ENCODE results near the gene SPTLC1.

SPTLC1 gene

DNA sequence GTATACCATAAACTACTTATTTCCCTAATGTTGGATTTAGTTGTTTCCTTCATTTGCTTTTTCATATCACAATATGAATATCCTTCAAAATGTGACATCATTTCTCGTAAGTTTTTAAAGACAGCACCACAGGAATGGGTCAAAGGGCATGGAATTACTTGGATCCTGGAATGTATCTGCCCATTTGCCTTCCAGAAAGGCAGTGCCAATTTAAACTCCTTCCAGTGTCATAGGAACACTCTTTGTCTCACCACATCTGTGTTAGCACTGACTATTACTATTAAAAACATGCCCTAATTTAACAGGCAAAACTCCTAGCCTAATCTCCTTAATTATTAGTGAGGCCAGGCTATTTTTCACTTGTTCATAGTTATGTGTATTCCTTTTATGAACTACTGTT is 58.0 kb downstream of the SPTLC1 start:
- Histone ChIP-seq H3K27me3 (ENCODE audit: control insufficient read depth in 2 of 2, insufficient read depth in 2 of 2, low read length in 2 of 2) (no peaks in the 10 kb centered on the region), H3K4me1 (ENCODE audit: control insufficient read depth in 2 of 2, insufficient read depth in 2 of 2, low read length in 2 of 2) (peaks cover 0 to 4% of the 10 kb centered on the region in 2 donors), H3K9me3 (ENCODE audit: control insufficient read depth in 2 of 2, low read length in 2 of 2) (peaks cover 2 to 6% of the 10 kb centered on the region in 2 donors), H3K27ac (ENCODE audit: low read depth in 2 of 2, low read length in 2 of 2) (no peak overlapping the region), H3K9ac (ENCODE audit: low read depth in 1 of 2, low read length in 2 of 2) (no peak overlapping the region), H3K36me3 (ENCODE audit: control insufficient read depth in 2 of 2, insufficient read depth in 2 of 2, low read length in 2 of 2) (peaks cover 24 to 30% of the 10 kb centered on the region in 2 donors), H3K4me3 (ENCODE audit: low read length in 2 of 2) (no peak overlapping the region)

- no peaks in the 10 kb centered on the region for H3K9me3 ChIP-seq (ENCODE audit: control insufficient read depth in 2 of 2, low read length in 2 of 2)
- H3K4me3 ChIP-seq (ENCODE audit: low read length in 2 of 2) = no peak overlapping the region
- no peak overlapping the region for H3K27ac ChIP-seq (ENCODE audit: low read depth in 2 of 2, low read length in 2 of 2)
- no peaks in the 10 kb centered on the region for H3K27me3 ChIP-seq (ENCODE audit: control insufficient read depth in 2 of 2, insufficient read depth in 2 of 2, low read length in 2 of 2)
- peaks cover 0 to 4% of the 10 kb centered on the region in 2 donors for H3K4me1 ChIP-seq (ENCODE audit: control insufficient read depth in 2 of 2, insufficient read depth in 2 of 2, low read length in 2 of 2)
- H3K9ac ChIP-seq (ENCODE audit: low read depth in 1 of 2, low read length in 2 of 2) = no peak overlapping the region
- H3K36me3 ChIP-seq (ENCODE audit: control insufficient read depth in 2 of 2, insufficient read depth in 2 of 2, low read length in 2 of 2) = peaks cover 24 to 25% of the 10 kb centered on the region in 2 donors
These were observed 59.6 kb downstream of the SPTLC1 start for GRCh38 chr9:92055624-92056023.

DNA sequence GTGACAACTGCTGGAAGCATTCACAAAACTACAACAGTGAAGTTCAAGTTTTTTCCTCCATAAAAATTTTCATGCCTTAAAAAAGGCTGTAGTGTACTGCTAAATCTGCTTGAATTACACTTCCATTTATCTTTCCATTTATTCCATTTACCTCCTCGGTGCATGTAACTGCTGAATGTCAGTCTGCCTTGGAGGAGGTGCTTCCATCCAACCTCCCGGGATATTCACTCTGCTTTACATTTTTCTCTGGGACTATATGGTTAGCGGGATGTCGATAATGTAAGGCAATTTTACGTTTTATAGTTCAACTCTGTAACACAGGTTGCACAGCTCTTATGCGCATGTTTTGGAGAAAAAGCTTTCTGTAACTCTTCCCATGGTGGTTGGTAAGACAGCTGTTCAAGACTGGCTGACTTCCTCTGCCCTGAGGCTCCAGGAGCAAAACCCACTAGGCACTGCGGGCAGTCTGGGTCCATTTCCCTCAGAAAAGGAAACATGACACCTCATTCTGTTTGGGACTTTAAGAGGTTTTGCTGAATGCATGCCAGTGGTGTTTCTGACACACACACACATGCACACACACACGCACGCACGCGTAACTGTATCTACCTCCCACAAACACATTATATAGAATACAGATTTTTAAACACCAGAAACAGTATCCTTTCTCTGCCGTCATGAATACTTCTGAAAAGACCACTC is 66.1 kb downstream of the SPTLC1 start:
- Histone ChIP-seq H3K9ac (ENCODE audit: low read depth in 1 of 2, low read length in 2 of 2) (no peak overlapping the region), H3K27ac (ENCODE audit: low read depth in 2 of 2, low read length in 2 of 2) (no peak overlapping the region), H3K4me3 (ENCODE audit: low read length in 2 of 2) (no peak overlapping the region), H3K27me3 (ENCODE audit: control insufficient read depth in 2 of 2, insufficient read depth in 2 of 2, low read length in 2 of 2) (no peaks in the 10 kb centered on the region), H3K4me1 (ENCODE audit: control insufficient read depth in 2 of 2, insufficient read depth in 2 of 2, low read length in 2 of 2) (no peaks in the 10 kb centered on the region), H3K9me3 (ENCODE audit: control insufficient read depth in 2 of 2, low read length in 2 of 2) (no peaks in the 10 kb centered on the region), H3K36me3 (ENCODE audit: control insufficient read depth in 2 of 2, insufficient read depth in 2 of 2, low read length in 2 of 2) (peaks cover 37 to 54% of the 10 kb centered on the region in 2 donors)

DNA sequence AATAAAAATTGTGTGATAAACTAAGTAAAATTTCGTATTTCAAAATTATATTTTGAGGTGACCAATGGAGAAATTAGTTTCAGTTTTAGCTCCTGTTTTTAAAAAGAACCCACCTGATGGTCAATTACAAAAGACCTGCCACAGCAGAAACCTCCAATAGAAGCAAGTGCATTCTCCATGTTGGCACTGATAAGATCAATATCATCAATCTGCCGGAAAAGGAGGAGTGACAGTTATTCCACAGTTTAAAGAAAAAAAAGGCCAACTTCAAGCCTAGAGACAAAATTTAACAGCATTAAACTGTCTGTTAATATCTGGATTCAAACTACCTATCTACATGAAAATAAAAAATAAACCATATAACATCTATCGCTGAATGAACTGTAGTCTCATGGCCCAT is 67.7 kb downstream of the SPTLC1 start:
- Histone ChIP-seq H3K4me1 (ENCODE audit: control insufficient read depth in 2 of 2, insufficient read depth in 2 of 2, low read length in 2 of 2) (no peaks in the 10 kb centered on the region), H3K27me3 (ENCODE audit: control insufficient read depth in 2 of 2, insufficient read depth in 2 of 2, low read length in 2 of 2) (no peaks in the 10 kb centered on the region), H3K36me3 (ENCODE audit: control insufficient read depth in 2 of 2, insufficient read depth in 2 of 2, low read length in 2 of 2) (peaks cover 46 to 62% of the 10 kb centered on the region in 2 donors), H3K9ac (ENCODE audit: low read depth in 1 of 2, low read length in 2 of 2) (no peak overlapping the region), H3K9me3 (ENCODE audit: control insufficient read depth in 2 of 2, low read length in 2 of 2) (peaks cover 0 to 5% of the 10 kb centered on the region in 2 donors), H3K27ac (ENCODE audit: low read depth in 2 of 2, low read length in 2 of 2) (no peak overlapping the region), H3K4me3 (ENCODE audit: low read length in 2 of 2) (no peak overlapping the region)

DNA sequence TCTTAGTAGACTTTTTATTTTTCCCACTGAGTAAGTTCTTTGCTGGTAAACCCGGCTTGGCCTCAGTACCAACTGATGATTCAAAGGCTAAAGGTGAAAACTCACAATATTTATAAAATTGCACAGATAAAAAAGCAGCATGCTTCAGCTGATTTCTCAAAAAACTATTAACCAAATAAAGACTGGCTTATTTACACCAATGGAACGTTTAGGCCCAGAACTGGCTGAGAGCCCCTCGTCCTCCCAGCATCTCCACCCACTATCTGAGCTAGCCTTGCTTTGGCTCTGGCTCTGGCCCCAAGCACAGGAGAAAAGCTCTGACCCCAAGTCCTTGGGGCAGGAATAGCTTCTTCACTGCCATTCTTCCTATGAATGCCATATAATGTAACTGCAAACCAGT is 68.5 kb downstream of the SPTLC1 start:
- Histone ChIP-seq H3K9ac (ENCODE audit: low read depth in 1 of 2, low read length in 2 of 2) (no peak overlapping the region), H3K4me3 (ENCODE audit: low read length in 2 of 2) (no peak overlapping the region), H3K27ac (ENCODE audit: low read depth in 2 of 2, low read length in 2 of 2) (no peak overlapping the region), H3K36me3 (ENCODE audit: control insufficient read depth in 2 of 2, insufficient read depth in 2 of 2, low read length in 2 of 2) (peaks cover 54 to 70% of the 10 kb centered on the region in 2 donors), H3K9me3 (ENCODE audit: control insufficient read depth in 2 of 2, low read length in 2 of 2) (peaks cover 2 to 9% of the 10 kb centered on the region in 2 donors), H3K27me3 (ENCODE audit: control insufficient read depth in 2 of 2, insufficient read depth in 2 of 2, low read length in 2 of 2) (no peaks in the 10 kb centered on the region), H3K4me1 (ENCODE audit: control insufficient read depth in 2 of 2, insufficient read depth in 2 of 2, low read length in 2 of 2) (no peaks in the 10 kb centered on the region)

GRCh38 chr9:92044936-92045335 is 70.3 kb downstream of the SPTLC1 start:
- Histone ChIP-seq H3K4me3 (ENCODE audit: low read length in 2 of 2) (no peak overlapping the region), H3K27ac (ENCODE audit: low read depth in 2 of 2, low read length in 2 of 2) (no peak overlapping the region), H3K36me3 (ENCODE audit: control insufficient read depth in 2 of 2, insufficient read depth in 2 of 2, low read length in 2 of 2) (peaks cover 52 to 71% of the 10 kb centered on the region in 2 donors), H3K9me3 (ENCODE audit: control insufficient read depth in 2 of 2, low read length in 2 of 2) (peaks cover 6 to 11% of the 10 kb centered on the region in 2 donors), H3K4me1 (ENCODE audit: control insufficient read depth in 2 of 2, insufficient read depth in 2 of 2, low read length in 2 of 2) (no peaks in the 10 kb centered on the region), H3K9ac (ENCODE audit: low read depth in 1 of 2, low read length in 2 of 2) (no peak overlapping the region), H3K27me3 (ENCODE audit: control insufficient read depth in 2 of 2, insufficient read depth in 2 of 2, low read length in 2 of 2) (no peaks in the 10 kb centered on the region)

DNA sequence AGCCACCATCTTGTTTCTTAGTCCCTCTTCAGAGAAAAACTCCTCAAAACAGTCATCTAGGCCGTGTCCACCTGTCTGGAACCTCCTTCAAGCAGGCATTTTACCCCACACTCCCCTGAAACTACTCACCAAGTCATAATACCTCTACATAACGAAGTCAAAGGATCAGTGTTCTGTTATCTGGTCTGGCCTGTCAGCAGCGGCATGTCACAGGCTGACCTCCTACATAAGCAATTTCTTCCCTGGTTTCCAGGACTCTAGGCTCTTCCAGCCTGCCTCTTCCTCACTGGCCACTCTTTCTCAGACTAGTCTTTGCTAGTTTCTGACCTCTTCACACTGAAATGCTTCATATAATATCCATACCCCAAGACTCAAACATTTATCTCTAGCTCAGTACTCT is 72.2 kb downstream of the SPTLC1 start:
- no peak overlapping the region for H3K9ac ChIP-seq (ENCODE audit: low read depth in 1 of 2, low read length in 2 of 2)
- no peak overlapping the region for H3K4me3 ChIP-seq (ENCODE audit: low read length in 2 of 2)
- H3K27ac ChIP-seq (ENCODE audit: low read depth in 2 of 2, low read length in 2 of 2) = no peak overlapping the region
- peaks cover 48 to 57% of the 10 kb centered on the region in 2 donors for H3K36me3 ChIP-seq (ENCODE audit: control insufficient read depth in 2 of 2, insufficient read depth in 2 of 2, low read length in 2 of 2)
- peaks cover 6 to 11% of the 10 kb centered on the region in 2 donors for H3K9me3 ChIP-seq (ENCODE audit: control insufficient read depth in 2 of 2, low read length in 2 of 2)
- H3K27me3 ChIP-seq (ENCODE audit: control insufficient read depth in 2 of 2, insufficient read depth in 2 of 2, low read length in 2 of 2) = no peaks in the 10 kb centered on the region
- no peaks in the 10 kb centered on the region for H3K4me1 ChIP-seq (ENCODE audit: control insufficient read depth in 2 of 2, insufficient read depth in 2 of 2, low read length in 2 of 2)

DNA sequence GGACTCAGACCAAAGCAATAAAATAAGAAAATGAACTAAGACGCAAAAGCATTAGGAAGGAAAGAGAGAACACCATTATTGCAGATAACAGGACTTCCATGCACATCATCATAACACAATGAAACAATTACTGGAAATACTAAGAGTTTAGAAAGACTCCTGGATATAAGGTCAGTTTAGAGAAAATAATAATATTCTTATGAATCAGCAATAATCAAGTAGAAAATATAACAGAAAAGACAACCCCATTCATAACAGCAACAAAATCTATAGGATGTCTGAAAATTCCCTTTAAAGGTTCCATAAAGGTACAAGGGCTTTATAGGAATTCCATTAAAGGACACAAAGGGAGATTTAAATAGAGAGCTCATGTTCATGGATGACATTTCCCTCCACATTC is 73.0 kb downstream of the SPTLC1 start:
- Histone ChIP-seq H3K9me3 (ENCODE audit: control insufficient read depth in 2 of 2, low read length in 2 of 2) (peaks cover 6 to 11% of the 10 kb centered on the region in 2 donors), H3K4me1 (ENCODE audit: control insufficient read depth in 2 of 2, insufficient read depth in 2 of 2, low read length in 2 of 2) (no peaks in the 10 kb centered on the region), H3K36me3 (ENCODE audit: control insufficient read depth in 2 of 2, insufficient read depth in 2 of 2, low read length in 2 of 2) (peaks cover 54 to 61% of the 10 kb centered on the region in 2 donors), H3K27ac (ENCODE audit: low read depth in 2 of 2, low read length in 2 of 2) (no peak overlapping the region), H3K9ac (ENCODE audit: low read depth in 1 of 2, low read length in 2 of 2) (no peak overlapping the region), H3K27me3 (ENCODE audit: control insufficient read depth in 2 of 2, insufficient read depth in 2 of 2, low read length in 2 of 2) (no peaks in the 10 kb centered on the region), H3K4me3 (ENCODE audit: low read length in 2 of 2) (no peak overlapping the region)

- Histone ChIP-seq H3K36me3 (ENCODE audit: control insufficient read depth in 2 of 2, insufficient read depth in 2 of 2, low read length in 2 of 2) (peaks cover 49 to 53% of the 10 kb centered on the region in 2 donors), H3K27me3 (ENCODE audit: control insufficient read depth in 2 of 2, insufficient read depth in 2 of 2, low read length in 2 of 2) (no peaks in the 10 kb centered on the region), H3K27ac (ENCODE audit: low read depth in 2 of 2, low read length in 2 of 2) (peak overlapping the region; percentile 53 to 61)
These were observed 78.5 kb downstream of the SPTLC1 start for GRCh38 chr9:92036756-92037155.

GRCh38 chr9:92036411-92036746 is 78.8 kb downstream of the SPTLC1 start:
- Histone ChIP-seq H3K36me3 (ENCODE audit: control insufficient read depth in 2 of 2, insufficient read depth in 2 of 2, low read length in 2 of 2) (peaks cover 45 to 53% of the 10 kb centered on the region in 2 donors), H3K4me1 (ENCODE audit: control insufficient read depth in 2 of 2, insufficient read depth in 2 of 2, low read length in 2 of 2) (no peaks in the 10 kb centered on the region), H3K9me3 (ENCODE audit: control insufficient read depth in 2 of 2, low read length in 2 of 2) (peaks cover under 1% of the 10 kb centered on the region in 2 donors), H3K27ac (ENCODE audit: low read depth in 2 of 2, low read length in 2 of 2) (peak overlapping the region; percentile 47 to 61), H3K9ac (ENCODE audit: low read depth in 1 of 2, low read length in 2 of 2) (no peak overlapping the region), H3K4me3 (ENCODE audit: low read length in 2 of 2) (no peak overlapping the region), H3K27me3 (ENCODE audit: control insufficient read depth in 2 of 2, insufficient read depth in 2 of 2, low read length in 2 of 2) (no peaks in the 10 kb centered on the region)

More at GRCh38 chr9:92036756-92037155, 78.5 kb downstream of the SPTLC1 start:
- Histone ChIP-seq H3K4me3 (ENCODE audit: low read length in 2 of 2) (no peak overlapping the region), H3K4me1 (ENCODE audit: control insufficient read depth in 2 of 2, insufficient read depth in 2 of 2, low read length in 2 of 2) (no peaks in the 10 kb centered on the region), H3K9me3 (ENCODE audit: control insufficient read depth in 2 of 2, low read length in 2 of 2) (peaks cover 2 to 4% of the 10 kb centered on the region in 2 donors), H3K9ac (ENCODE audit: low read depth in 1 of 2, low read length in 2 of 2) (no peak overlapping the region)
